K562 (cell line): ENCODE measurements around the gene RIPOR2. TPM values are rescaled to one million over a fixed set of nuclear protein-coding genes. Genes with fewer than 3 reads are reported as not detected.

Experiments used
- C11orf30 ChIP-seq: fragments of 450-650 bp; IDR thresholded peaks from 2 replicates; pipeline ENCODE4 v1.6.1; 2016; ENCODE audit warnings: low read depth, mild to moderate bottlenecking
- CBFA2T2 ChIP-seq: fragments of 450-650 bp; conservative IDR thresholded peaks from 2 replicates; pipeline ENCODE4 v1.6.1; 2017; ENCODE audit warnings: mild to moderate bottlenecking
- CCAR2 ChIP-seq: fragments of 200-400 bp; formaldehyde crosslinking; IDR thresholded peaks from 2 replicates; pipeline ENCODE4 v1.6.1; 2017; ENCODE audit warnings: mild to moderate bottlenecking, low read depth, low read length
- DDX20 ChIP-seq: fragments of 450-650 bp; IDR thresholded peaks from 2 replicates; pipeline ENCODE4 v1.6.1; 2016; ENCODE audit warnings: missing genetic modification characterization, low read depth, mild to moderate bottlenecking, missing compliant biosample characterization, moderate library complexity
- E2F3 ChIP-seq: fragments of 250-450 bp; sonication (Bioruptor Pico); IDR thresholded peaks from 2 replicates; pipeline ENCODE4 v1.4.0; 2020; ENCODE audit warnings: mild to moderate bottlenecking
- FUS ChIP-seq: fragments of 200-400 bp; formaldehyde crosslinking; optimal IDR thresholded peaks from 2 replicates; pipeline ENCODE3; 2017; ENCODE audit warnings: low read depth, low read length
- GATAD2B ChIP-seq: fragments of 450-650 bp; IDR thresholded peaks from 2 replicates; pipeline ENCODE4 v1.6.1; 2017; ENCODE audit warnings: mild to moderate bottlenecking, borderline replicate concordance
- ID3 ChIP-seq, 2 experiments: fragments of 250-450 bp in 1 of 2; fragments of 450-650 bp in 1 of 2; sonication (Bioruptor Pico) in 1 of 2; IDR thresholded peaks; 2 replicates each; pipeline versions ENCODE4 v1.6.1 to v1.8.0; 2016 to 2021; ENCODE audit warnings: mild to moderate bottlenecking in 2 of 2, moderate library complexity in 2 of 2, missing compliant biosample characterization in 1 of 2, missing genetic modification characterization in 1 of 2
- MAFF ChIP-seq: IDR thresholded peaks from 2 replicates; pipeline ENCODE4 v1.6.1; 2012; ENCODE audit warnings: low read length, improper control_type of control experiment
- MAFG ChIP-seq: fragments of 450-650 bp; conservative IDR thresholded peaks from 2 replicates; pipeline ENCODE4 v1.6.1; 2016; ENCODE audit warnings: missing genetic modification characterization, missing compliant biosample characterization
- MAFK ChIP-seq: IDR thresholded peaks from 2 replicates; pipeline ENCODE4 v1.6.1; 2011; ENCODE audit warnings: low read length, improper control_type of control experiment
- MCM7 ChIP-seq, 2 experiments: fragments of 450-650 bp; IDR thresholded peaks; 2 replicates each; pipeline ENCODE4 v1.6.1; 2016 to 2018
- NCOA6 ChIP-seq: fragments of 450-650 bp; IDR thresholded peaks from 2 replicates; pipeline ENCODE4 v1.6.1; 2017; ENCODE audit warnings: mild to moderate bottlenecking
- NFATC3 ChIP-seq: fragments of 450-650 bp; IDR thresholded peaks from 2 replicates; pipeline ENCODE4 v1.6.1; 2017; ENCODE audit warnings: mild to moderate bottlenecking
- NR2F6 ChIP-seq: fragments of 450-650 bp; formaldehyde crosslinking; IDR thresholded peaks from 2 replicates; pipeline ENCODE4 v1.4.0; 2020; ENCODE audit warnings: mild to moderate bottlenecking
- RCOR1 ChIP-seq, 2 experiments: IDR thresholded peaks; 2 replicates each; pipeline ENCODE4 v1.6.1; 2012; ENCODE audit warnings: low read depth in 2 of 2, low read length in 2 of 2, borderline replicate concordance in 1 of 2, improper control_type of control experiment in 1 of 2
- ZBTB12 ChIP-seq: fragments of 250-450 bp; sonication (Bioruptor Pico); IDR thresholded peaks from 2 replicates; pipeline ENCODE4 v1.4.0; 2020
- ZNF143 ChIP-seq: sonication (generic); formaldehyde crosslinking; IDR thresholded peaks from 2 replicates; pipeline ENCODE4 v1.9.0; 2022; ENCODE audit warnings: mild to moderate bottlenecking, missing genetic modification reagents
- polyA plus RNA-seq, 8 experiments: library from polyadenylated mRNA; depleted of rRNA in 4 of 8; stranded (reverse) in 5 of 8; unstranded in 3 of 8; fragments of >200 nt; fragmentation: Nextera tagmentation in 2 of 8; fragmentation: Illumina TruSeq in 1 of 8; extraction: Ambion mirVana in 2 of 8; extraction: Trizol in 1 of 8; gene quantifications; 2 replicates each; pipeline versions ENCODE4 v1.2.1 to v1.2.3, GENCODE V29; 2011 to 2014; ENCODE audit warnings: inconsistent platforms in 1 of 8, missing spikeins in 1 of 8
- total RNA-seq, 7 experiments: library from RNA; depleted of rRNA in 6 of 7; stranded (reverse); fragments of >200 nt in 6 of 7; fragmentation: Illumina TruSeq in 2 of 7; extraction: Trizol in 2 of 7; gene quantifications; 2 replicates each; pipeline versions ENCODE4 v1.2.1 to v1.2.3, GENCODE V29; 2011 to 2021; ENCODE audit warnings: low replicate concordance in 1 of 7
- TF ChIP-seq, protein P1 (sequence below), 2 experiments: fragments of 200-800 bp in 1 of 2; sonication (Bioruptor generic) in 1 of 2; sonication (generic) in 1 of 2; formaldehyde crosslinking in 1 of 2; IDR thresholded peaks in 1 of 2; conservative IDR thresholded peaks in 1 of 2; 2 replicates each; pipeline versions ENCODE4 v1.5.0 to v1.6.1; 2016 to 2020; ENCODE audit warnings: missing compliant biosample characterization in 1 of 2, missing genetic modification characterization in 1 of 2, missing genetic modification reagents in 1 of 2
- TF ChIP-seq, protein P2 (sequence below): fragments of 450-650 bp; IDR thresholded peaks from 2 replicates; pipeline ENCODE4 v1.6.1; 2016
- TF ChIP-seq, protein P3 (sequence below): fragments of 200-800 bp; sonication (Bioruptor generic); IDR thresholded peaks from 2 replicates; pipeline ENCODE4 v1.6.1; 2017; ENCODE audit warnings: missing genetic modification characterization, missing compliant biosample characterization

RIPOR2 gene
- total and polyA plus RNA-seq, 9 of the 15 experiments (the other 6 are each of a cell fraction or from before 2014, with no cell fraction given): 0.04 to 1.0 (median 0.47) TPM; not detected in 2

DNA sequence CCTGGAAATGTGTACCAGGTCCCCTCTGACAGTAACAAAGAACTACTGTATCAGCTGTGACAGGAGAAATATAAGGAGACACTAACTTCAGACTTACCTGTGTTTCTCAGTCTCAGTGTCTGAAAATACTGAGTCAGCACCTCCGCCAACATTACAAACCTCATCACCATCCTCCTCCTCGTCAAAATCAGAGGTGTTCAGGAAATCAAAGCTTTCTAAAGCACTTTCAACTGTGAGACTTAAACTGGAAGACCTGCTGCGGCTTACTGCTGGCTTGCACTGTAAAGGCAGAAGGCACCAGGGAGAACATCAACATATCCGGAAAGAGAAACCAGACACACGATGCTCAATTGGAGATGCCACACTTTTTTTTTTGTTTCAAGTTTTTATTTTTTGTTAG is 96.8 kb downstream of the RIPOR2 start (continued):
- TF ChIP-seq, protein P1, sequence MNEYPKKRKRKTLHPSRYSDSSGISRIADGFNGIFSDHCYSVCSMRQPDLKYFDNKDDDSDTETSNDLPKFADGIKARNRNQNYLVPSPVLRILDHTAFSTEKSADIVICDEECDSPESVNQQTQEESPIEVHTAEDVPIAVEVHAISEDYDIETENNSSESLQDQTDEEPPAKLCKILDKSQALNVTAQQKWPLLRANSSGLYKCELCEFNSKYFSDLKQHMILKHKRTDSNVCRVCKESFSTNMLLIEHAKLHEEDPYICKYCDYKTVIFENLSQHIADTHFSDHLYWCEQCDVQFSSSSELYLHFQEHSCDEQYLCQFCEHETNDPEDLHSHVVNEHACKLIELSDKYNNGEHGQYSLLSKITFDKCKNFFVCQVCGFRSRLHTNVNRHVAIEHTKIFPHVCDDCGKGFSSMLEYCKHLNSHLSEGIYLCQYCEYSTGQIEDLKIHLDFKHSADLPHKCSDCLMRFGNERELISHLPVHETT (CRISPR knock-in tag; conservative IDR thresholded peaks at IDR 0.05 in 1 of 2, IDR thresholded peaks at IDR 0.05 in 1 of 2): no peak
- TF ChIP-seq, protein P2, sequence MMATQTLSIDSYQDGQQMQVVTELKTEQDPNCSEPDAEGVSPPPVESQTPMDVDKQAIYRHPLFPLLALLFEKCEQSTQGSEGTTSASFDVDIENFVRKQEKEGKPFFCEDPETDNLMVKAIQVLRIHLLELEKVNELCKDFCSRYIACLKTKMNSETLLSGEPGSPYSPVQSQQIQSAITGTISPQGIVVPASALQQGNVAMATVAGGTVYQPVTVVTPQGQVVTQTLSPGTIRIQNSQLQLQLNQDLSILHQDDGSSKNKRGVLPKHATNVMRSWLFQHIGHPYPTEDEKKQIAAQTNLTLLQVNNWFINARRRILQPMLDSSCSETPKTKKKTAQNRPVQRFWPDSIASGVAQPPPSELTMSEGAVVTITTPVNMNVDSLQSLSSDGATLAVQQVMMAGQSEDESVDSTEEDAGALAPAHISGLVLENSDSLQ: no peak
- TF ChIP-seq MCM7 (IDR thresholded peaks at IDR 0.05) (no peak), NR2F6 (CRISPR knock-in tag) (no peak), RCOR1 (IDR thresholded peaks at IDR 0.05; ENCODE audit: borderline replicate concordance in 1 of 2, low read depth in 2 of 2, low read length in 2 of 2) (no peak), ID3 (CRISPR knock-in tag; IDR thresholded peaks at IDR 0.05) (no peak), ID3 (tag; IDR thresholded peaks at IDR 0.05) (no peak), CBFA2T2 (no peak), E2F3 (no peak), MAFG (tag) (peak; percentile 68), MAFF (peak; percentile 43; the same call in 1 of the 2 replicates), NFATC3 (no peak), DDX20 (tag) (no peak), NCOA6 (no peak), C11orf30 (peak; percentile 69), MAFK (peak; percentile 50; the same call in 1 of the 2 replicates), ZNF143 (no peak), ZBTB12 (CRISPR knock-in tag) (no peak), CCAR2 (no peak), FUS (no peak), GATAD2B (no peak)
- TF ChIP-seq, protein P3, sequence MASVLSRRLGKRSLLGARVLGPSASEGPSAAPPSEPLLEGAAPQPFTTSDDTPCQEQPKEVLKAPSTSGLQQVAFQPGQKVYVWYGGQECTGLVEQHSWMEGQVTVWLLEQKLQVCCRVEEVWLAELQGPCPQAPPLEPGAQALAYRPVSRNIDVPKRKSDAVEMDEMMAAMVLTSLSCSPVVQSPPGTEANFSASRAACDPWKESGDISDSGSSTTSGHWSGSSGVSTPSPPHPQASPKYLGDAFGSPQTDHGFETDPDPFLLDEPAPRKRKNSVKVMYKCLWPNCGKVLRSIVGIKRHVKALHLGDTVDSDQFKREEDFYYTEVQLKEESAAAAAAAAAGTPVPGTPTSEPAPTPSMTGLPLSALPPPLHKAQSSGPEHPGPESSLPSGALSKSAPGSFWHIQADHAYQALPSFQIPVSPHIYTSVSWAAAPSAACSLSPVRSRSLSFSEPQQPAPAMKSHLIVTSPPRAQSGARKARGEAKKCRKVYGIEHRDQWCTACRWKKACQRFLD (CRISPR knock-in tag): no peak
- TF ChIP-seq, all 486 proteins: peak for 5
